NB4 (cell line): Measurements from ENCODE around the gene ATP8B3.

ENCODE experiments used
- POLR2A ChIP-seq: IDR thresholded peaks from 2 replicates; pipeline ENCODE4 v1.6.1; 2011; ENCODE audit warnings: mild to moderate bottlenecking; ENCODE audit not compliant: insufficient read length; ENCODE audit errors: extremely low read depth
- TF ChIP-seq, protein P1 (sequence below): IDR thresholded peaks from one replicate; pipeline ENCODE4 v1.5.1; 2012; ENCODE audit warnings: low read depth, low read length

DNA sequence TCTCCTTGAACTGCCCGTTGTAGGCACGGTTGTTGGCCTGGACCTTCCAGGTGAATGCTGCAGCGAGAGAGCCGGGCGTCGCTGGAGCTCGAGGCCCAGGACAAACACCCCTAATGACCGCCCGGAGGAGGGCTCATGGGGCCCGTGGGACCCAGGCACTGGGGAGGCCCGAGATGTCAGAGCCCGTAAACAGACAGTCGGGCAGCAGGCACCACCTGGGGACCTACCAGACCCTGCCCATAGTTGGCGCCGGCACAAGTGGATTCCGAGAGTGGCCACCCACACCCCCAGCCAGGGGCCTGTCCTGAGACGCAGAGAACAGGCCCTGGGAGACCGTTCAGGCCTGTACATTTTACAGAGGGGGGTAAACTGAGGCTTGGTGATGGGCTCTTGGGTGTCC is 2.4 kb downstream of the ATP8B3 start:
- TF ChIP-seq POLR2A = no peak
- TF ChIP-seq, protein P1, sequence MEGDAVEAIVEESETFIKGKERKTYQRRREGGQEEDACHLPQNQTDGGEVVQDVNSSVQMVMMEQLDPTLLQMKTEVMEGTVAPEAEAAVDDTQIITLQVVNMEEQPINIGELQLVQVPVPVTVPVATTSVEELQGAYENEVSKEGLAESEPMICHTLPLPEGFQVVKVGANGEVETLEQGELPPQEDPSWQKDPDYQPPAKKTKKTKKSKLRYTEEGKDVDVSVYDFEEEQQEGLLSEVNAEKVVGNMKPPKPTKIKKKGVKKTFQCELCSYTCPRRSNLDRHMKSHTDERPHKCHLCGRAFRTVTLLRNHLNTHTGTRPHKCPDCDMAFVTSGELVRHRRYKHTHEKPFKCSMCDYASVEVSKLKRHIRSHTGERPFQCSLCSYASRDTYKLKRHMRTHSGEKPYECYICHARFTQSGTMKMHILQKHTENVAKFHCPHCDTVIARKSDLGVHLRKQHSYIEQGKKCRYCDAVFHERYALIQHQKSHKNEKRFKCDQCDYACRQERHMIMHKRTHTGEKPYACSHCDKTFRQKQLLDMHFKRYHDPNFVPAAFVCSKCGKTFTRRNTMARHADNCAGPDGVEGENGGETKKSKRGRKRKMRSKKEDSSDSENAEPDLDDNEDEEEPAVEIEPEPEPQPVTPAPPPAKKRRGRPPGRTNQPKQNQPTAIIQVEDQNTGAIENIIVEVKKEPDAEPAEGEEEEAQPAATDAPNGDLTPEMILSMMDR = no peak
